ENCODE measurements around the gene GRHL3. TPM values are rescaled to one million over a fixed set of nuclear protein-coding genes. Genes with fewer than 3 reads are reported as not detected.

Gene GRHL3
- total and polyA plus RNA-seq, 2 donors (not counting 3 experiments of a cell fraction or from before 2014, with no cell fraction given), result not detected

- no TSS peak for BruUV-seq (replicated peaks)
These were observed 68.5 kb downstream of the GRHL3 start for GRCh38 chr1:24387636-24388175.

GRCh38 chr1:24388331-24388885 is 69.3 kb downstream of the GRHL3 start:
- POLR2A ChIA-PET, result no interaction called here
- H3K4me1 ChIP-seq (ENCODE audit: control insufficient read depth, extremely low read depth, insufficient read depth, low read length), result peaks cover 42% of the 10 kb centered on the region
- no peaks in the 10 kb centered on the region for H4K20me1 ChIP-seq (replicated peaks; ENCODE audit: control insufficient read depth, extremely low read depth, insufficient read depth, low read length)
- no TSS peak for BruUV-seq (replicated peaks)
- no peak overlapping the region for H3K4me3 ChIP-seq (replicated peaks in 1 of 3; ENCODE audit: insufficient read depth in 1 of 3, low read depth in 1 of 3, low read length in 3 of 3)
- no peaks in the 10 kb centered on the region for H3K27me3 ChIP-seq (ENCODE audit: control insufficient read depth in 2 of 2, insufficient read depth in 2 of 2, low read length in 2 of 2)
- H3K9ac ChIP-seq (replicated peaks; ENCODE audit: extremely low read depth, insufficient read depth, low read length), result no peak overlapping the region
- no peak overlapping the region for H2AFZ ChIP-seq (ENCODE audit: low read depth, low read length)
- H3K4me2 ChIP-seq (ENCODE audit: insufficient read depth, low read length), result no peak overlapping the region
- no peak for FAIRE-seq
- CTCF ChIA-PET, result interaction anchor here (1.2 to 8.2 kb wide), 2 partner anchors 137 to 189 kb away, joined by 3 to 132 read pairs; no protein-coding TSS in a partner anchor
- H3K79me2 ChIP-seq (ENCODE audit: control insufficient read depth, insufficient read depth, low read length), result no peaks in the 10 kb centered on the region
- H3K27ac ChIP-seq (ENCODE audit: insufficient read depth, low read depth, low read length), result no peak overlapping the region
- no peaks in the 10 kb centered on the region for H3K36me3 ChIP-seq (ENCODE audit: control insufficient read depth in 2 of 2, extremely low read depth in 1 of 2, insufficient read depth in 2 of 2, low read length in 2 of 2)
- no peaks in the 10 kb centered on the region for H3K9me3 ChIP-seq (replicated peaks; ENCODE audit: control insufficient read depth, insufficient read depth, low read length)
- intact Hi-C loops (cut with micrococcal nuclease), result no loop called here
- dilution Hi-C loops (cut with MboI; ENCODE audit: extremely low pct_ligation_motif_present, low sequenced_read_pairs), result no loop called here
- no peaks in the 10 kb centered on the region for H3K9me1 ChIP-seq (replicated peaks; ENCODE audit: control insufficient read depth, extremely low read depth, insufficient read depth, low read length)
- TF ChIP-seq FOS (IDR thresholded peaks at IDR 0.05; ENCODE audit: borderline replicate concordance, insufficient read depth, low read length), result no peak
- TF ChIP-seq, protein P1, sequence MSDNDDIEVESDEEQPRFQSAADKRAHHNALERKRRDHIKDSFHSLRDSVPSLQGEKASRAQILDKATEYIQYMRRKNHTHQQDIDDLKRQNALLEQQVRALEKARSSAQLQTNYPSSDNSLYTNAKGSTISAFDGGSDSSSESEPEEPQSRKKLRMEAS (IDR thresholded peaks at IDR 0.05; ENCODE audit: insufficient read depth, insufficient read length), result no peak
- TF ChIP-seq POLR2A (IDR thresholded peaks at IDR 0.05; ENCODE audit: low read depth, low read length), result no peak
- TF ChIP-seq JUN (IDR thresholded peaks at IDR 0.05; ENCODE audit: borderline replicate concordance, insufficient read depth, insufficient read length, low read depth), result no peak
- TF ChIP-seq EZH2 (IDR thresholded peaks at IDR 0.05; ENCODE audit: borderline replicate concordance, low read depth, low read length, severe bottlenecking), result no peak
- TF ChIP-seq POLR2AphosphoS5 (IDR thresholded peaks at IDR 0.05; ENCODE audit: insufficient read depth, low read depth, low read length), result no peak
- TF ChIP-seq CTCF (IDR thresholded peaks at IDR 0.05; ENCODE audit: extremely low read depth in 1 of 2, insufficient read depth in 1 of 2, low read depth in 1 of 2, low read length in 2 of 2), result no peak
- TF ChIP-seq GATA2 (IDR thresholded peaks at IDR 0.05; ENCODE audit: insufficient read depth, insufficient read length, low read depth, low read length), result no peak
- no peak for TF ChIP-seq MYC (IDR thresholded peaks at IDR 0.05; ENCODE audit: low read depth, low read length)
- no peak for DNase-seq (ENCODE audit: low read depth, low spot score)

More at GRCh38 chr1:24387636-24388175, 68.5 kb downstream of the GRHL3 start:
- Histone ChIP-seq H3K9ac (replicated peaks; ENCODE audit: extremely low read depth, insufficient read depth, low read length) (no peak overlapping the region), H4K20me1 (replicated peaks; ENCODE audit: control insufficient read depth, extremely low read depth, insufficient read depth, low read length) (no peaks in the 10 kb centered on the region), H3K4me2 (ENCODE audit: insufficient read depth, low read length) (no peak overlapping the region), H3K4me1 (ENCODE audit: control insufficient read depth, extremely low read depth, insufficient read depth, low read length) (peaks cover 36% of the 10 kb centered on the region), H3K9me1 (replicated peaks; ENCODE audit: control insufficient read depth, extremely low read depth, insufficient read depth, low read length) (no peaks in the 10 kb centered on the region), H3K36me3 (ENCODE audit: control insufficient read depth in 2 of 2, extremely low read depth in 1 of 2, insufficient read depth in 2 of 2, low read length in 2 of 2) (no peaks in the 10 kb centered on the region), H2AFZ (ENCODE audit: low read depth, low read length) (no peak overlapping the region), H3K27ac (ENCODE audit: insufficient read depth, low read depth, low read length) (no peak overlapping the region), H3K9me3 (replicated peaks; ENCODE audit: control insufficient read depth, insufficient read depth, low read length) (no peaks in the 10 kb centered on the region), H3K79me2 (ENCODE audit: control insufficient read depth, insufficient read depth, low read length) (no peaks in the 10 kb centered on the region), H3K27me3 (ENCODE audit: control insufficient read depth in 2 of 2, insufficient read depth in 2 of 2, low read length in 2 of 2) (no peaks in the 10 kb centered on the region), H3K4me3 (replicated peaks in 1 of 3; ENCODE audit: insufficient read depth in 1 of 3, low read depth in 1 of 3, low read length in 3 of 3) (no peak overlapping the region)
- dilution Hi-C loops (cut with MboI; ENCODE audit: extremely low pct_ligation_motif_present, low sequenced_read_pairs), result no loop called here
- intact Hi-C loops (cut with micrococcal nuclease), result no loop called here
- CTCF ChIA-PET, result interaction anchor here (1.2 to 8.2 kb wide), 2 partner anchors 182 to 188 kb away, joined by 3 to 132 read pairs; no protein-coding TSS in a partner anchor
- POLR2A ChIA-PET, result no interaction called here
- TF ChIP-seq FOS (IDR thresholded peaks at IDR 0.05; ENCODE audit: borderline replicate concordance, insufficient read depth, low read length), result no peak
- no peak for DNase-seq (ENCODE audit: low read depth, low spot score)
- no peak for FAIRE-seq
